Omental fat pad (tissue), 4 donors: ENCODE measurements around the gene TMEM205. TPM values are rescaled to one million over a fixed set of nuclear protein-coding genes. Genes with fewer than 3 reads are reported as not detected.

Experiments
- ATAC-seq: fragments of 150-250 bp; one replicate; pipeline ENCODE4 v1.9.1; 2016; ENCODE audit warnings: mild to moderate bottlenecking, moderate library complexity; ENCODE audit not compliant: low FRiP score
- DNase-seq: peaks from one replicate; pipeline ENCODE4 v3.0.0-alpha.2; 2019; ENCODE audit warnings: low spot score
- total RNA-seq, 4 donors: library from RNA; depleted of rRNA; stranded (reverse); fragments of >200 nt; gene quantifications; one replicate each; pipeline ENCODE4 v1.1.0, GENCODE V29; 2016
- TF ChIP-seq, protein P1 (sequence below), 3 donors: fragments of 450-650 bp; IDR thresholded peaks; one replicate each; pipeline ENCODE4 v1.5.1; 2016 to 2017; ENCODE audit warnings: antibody characterized with exemption in 3 of 3, mild to moderate bottlenecking in 3 of 3, moderate library complexity in 2 of 3

The TMEM205 gene
- total RNA-seq, 4 donors from 2014 or later, result 144 to 252 (median 185) TPM

DNA sequence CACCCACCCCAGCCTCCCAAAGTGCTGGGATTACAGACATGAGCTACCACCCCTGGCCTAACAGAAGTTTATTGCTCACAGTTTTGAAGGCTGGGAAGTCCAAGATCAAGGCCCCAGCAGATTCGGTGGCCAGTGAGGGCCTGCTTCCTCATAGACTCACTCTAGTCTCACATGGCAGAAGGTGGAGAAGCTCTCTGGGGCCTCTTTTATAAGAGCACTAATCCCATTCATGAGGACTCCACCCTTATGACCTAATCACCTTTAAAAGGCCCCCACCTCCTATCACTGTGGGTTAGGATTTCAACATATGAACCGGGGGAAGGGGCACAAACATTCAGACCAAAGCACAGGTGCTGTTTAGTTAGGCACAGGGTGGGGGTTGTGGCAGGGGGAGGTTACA lies 21.5 kb upstream of the TMEM205 start:
- TF ChIP-seq, protein P1, sequence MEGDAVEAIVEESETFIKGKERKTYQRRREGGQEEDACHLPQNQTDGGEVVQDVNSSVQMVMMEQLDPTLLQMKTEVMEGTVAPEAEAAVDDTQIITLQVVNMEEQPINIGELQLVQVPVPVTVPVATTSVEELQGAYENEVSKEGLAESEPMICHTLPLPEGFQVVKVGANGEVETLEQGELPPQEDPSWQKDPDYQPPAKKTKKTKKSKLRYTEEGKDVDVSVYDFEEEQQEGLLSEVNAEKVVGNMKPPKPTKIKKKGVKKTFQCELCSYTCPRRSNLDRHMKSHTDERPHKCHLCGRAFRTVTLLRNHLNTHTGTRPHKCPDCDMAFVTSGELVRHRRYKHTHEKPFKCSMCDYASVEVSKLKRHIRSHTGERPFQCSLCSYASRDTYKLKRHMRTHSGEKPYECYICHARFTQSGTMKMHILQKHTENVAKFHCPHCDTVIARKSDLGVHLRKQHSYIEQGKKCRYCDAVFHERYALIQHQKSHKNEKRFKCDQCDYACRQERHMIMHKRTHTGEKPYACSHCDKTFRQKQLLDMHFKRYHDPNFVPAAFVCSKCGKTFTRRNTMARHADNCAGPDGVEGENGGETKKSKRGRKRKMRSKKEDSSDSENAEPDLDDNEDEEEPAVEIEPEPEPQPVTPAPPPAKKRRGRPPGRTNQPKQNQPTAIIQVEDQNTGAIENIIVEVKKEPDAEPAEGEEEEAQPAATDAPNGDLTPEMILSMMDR (IDR thresholded peaks at IDR 0.05), result no peak
- ATAC-seq (no peak), DNase-seq (no peak)

DNA sequence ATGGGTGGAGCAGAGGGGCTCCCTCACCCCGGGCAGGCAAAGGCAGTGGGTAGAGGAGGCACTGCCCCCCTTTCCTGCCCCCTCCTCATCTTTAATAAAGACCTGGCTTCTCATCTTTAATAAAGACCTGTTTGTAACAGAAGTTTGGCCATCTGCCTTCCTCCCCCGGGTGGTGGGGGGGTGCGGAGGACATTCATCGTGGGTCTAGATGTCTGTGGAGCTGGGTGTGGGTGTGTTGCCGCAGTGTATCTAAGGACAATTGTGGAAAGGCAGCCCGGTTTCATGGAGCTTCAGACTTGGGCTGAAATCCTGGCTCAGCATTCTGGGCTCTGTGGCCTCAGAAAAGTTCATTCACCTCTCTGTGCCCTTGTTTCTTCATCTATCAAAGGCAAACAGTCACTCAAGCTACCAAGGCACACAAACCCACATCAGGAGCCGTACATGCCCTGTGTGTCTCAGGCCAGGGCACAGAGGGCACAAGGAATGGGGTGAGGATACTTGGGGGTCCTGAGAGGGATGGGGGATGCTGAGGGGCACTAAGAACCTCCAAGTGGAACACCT lies 19.6 kb upstream of the TMEM205 start:
- ATAC-seq (no peak), DNase-seq (no peak)
- TF ChIP-seq, protein P1 (IDR thresholded peaks at IDR 0.05), result no peak

DNA sequence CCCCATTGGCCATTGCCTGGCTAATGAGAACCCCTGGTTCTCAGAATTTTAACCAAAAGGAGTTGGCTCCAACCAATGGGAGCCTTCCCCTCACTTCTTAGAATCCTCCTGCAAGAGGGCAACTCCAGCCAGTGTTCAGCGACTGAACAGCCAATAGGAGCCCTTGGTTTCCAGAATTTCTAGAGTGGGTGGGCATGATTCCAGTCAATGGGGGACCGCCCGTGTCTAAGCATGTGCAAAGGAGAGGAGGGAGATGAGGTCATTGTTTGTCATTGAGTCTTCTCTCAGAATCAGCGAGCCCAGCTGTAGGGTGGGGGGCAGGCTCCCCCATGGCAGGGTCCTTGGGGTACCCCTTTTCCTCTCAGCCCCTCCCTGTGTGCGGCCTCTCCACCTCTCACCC lies 18.9 kb upstream of the TMEM205 start:
- TF ChIP-seq, protein P1 (IDR thresholded peaks at IDR 0.05), result no peak
- no peak for DNase-seq
- no peak for ATAC-seq

DNA sequence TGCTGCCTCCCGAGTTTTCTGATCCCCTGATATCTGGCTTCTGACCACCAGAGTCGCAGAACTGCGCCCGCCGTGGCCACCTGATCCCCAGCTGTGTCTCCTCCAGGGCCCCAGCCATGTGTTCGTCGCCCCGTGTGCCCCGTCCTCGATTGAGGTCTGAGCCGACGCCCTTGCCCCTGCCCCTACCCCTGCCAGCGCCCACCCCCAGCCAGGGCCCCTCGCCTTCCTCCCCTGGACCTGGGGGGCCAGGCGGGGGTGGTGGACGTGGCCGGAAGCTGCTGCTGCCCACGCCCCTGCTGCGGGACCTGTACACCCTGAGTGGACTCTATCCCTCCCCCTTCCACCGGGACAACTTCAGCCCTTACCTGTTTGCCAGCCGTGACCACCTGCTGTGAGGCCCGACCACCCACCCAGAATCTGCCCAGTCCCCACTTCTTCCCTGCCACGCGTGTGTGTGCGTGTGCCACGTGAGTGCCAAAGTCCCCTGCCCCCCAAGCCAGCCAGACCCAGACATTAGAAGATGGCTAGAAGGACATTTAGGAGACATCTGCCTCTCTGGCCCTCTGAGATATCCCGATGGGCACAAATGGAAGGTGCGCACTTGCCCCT lies 18.3 kb upstream of the TMEM205 start:
- no peak for ATAC-seq
- DNase-seq, result no peak
- TF ChIP-seq, protein P1 (IDR thresholded peaks at IDR 0.05), result no peak

DNA sequence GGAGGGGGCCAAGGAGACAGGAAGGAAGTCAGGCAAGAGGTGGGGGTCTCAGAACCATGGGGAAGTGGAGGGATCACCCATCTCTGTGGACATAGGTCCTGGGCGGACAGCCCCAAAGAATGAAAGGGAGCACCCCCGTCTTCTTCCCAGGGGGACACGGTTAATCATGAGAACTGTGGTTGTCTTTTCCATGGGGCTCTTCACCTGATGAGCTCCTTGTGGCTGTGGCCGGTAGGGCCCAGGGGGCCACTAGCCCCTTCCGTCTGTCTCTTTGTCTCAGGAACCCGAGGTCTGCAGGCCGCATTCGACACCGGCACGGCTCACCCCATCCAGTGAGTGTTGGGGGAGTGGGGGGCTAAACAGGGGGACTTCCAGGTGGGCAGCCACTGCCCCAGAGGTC lies 17.8 kb upstream of the TMEM205 start:
- no peak for DNase-seq
- ATAC-seq, result no peak
- TF ChIP-seq, protein P1 (IDR thresholded peaks at IDR 0.05), result no peak

DNA sequence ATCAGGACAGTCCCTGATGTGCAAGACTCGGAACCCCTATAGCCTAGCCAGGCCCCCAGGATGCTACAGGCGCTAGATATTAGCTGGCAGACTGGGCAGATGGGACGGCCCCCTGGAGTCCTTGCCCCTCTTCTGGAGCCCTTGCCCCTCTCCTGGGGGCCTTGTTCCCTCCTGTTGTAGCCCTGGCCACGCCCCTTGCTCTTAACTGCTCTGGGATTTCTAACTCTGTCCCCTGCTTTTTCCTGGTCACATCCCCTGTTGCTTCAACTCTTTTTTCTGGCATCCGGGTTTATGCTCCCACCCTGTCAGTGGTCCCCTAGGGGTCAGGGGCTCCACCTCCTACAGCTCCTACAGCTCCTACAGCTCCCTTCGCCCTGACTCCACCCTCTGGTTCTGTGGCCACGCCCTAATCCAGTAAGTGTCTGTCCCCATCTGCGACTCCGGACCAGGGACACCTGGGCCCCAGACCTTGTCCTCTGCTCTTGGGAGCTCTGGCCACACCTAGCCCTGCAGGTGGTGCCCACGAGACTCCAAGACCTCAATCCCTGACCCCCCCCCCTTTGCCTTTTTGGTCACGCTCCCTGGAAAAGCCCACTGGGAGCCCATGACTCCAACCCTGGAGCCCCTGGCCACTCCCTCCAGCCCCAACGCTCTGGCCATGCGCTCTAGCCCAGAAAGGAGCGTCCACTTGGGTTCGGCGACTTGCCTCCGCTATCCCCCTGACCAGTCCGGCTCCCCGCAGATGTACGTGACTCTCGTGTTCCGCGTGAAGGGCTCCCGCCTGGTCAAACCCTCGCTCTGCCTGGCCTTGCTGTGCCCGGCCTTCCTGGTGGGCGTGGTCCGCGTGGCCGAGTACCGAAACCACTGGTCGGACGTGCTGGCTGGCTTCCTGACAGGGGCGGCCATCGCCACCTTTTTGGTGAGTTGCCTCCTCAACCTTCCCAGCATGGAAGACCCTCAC lies 16.0 kb upstream of the TMEM205 start:
- ATAC-seq (no peak), DNase-seq (no peak)
- TF ChIP-seq, protein P1 (IDR thresholded peaks at IDR 0.05), result no peak
